Caco-2 (cell line): ENCODE results near the gene TOMM40. TPM values are rescaled to one million over a fixed set of nuclear protein-coding genes. Genes with fewer than 3 reads are reported as not detected.

ENCODE experiments used
- BruUV-seq: library from RNA; stranded (reverse); fragments of 400-500 nt; replicated peaks from 2 replicates; lab custom pipeline; 2021; lab: Mats Ljungman, UMichigan
- CTCF ChIA-PET: fragments of 300-600 bp; sonication (Branson Sonifier 250); formaldehyde crosslinking; loops from one replicate; lab custom pipeline; 2022; ENCODE audit warnings: antibody characterized with exemption; lab: Charles Lee
- POLR2A ChIA-PET: fragments of 300-600 bp; sonication (Branson Sonifier 250); formaldehyde crosslinking; loops from one replicate; lab custom pipeline; 2022; ENCODE audit warnings: antibody characterized with exemption; lab: Charles Lee
- DNase-seq, 2 experiments: peaks; one replicate each; pipeline versions ENCODE4 v3.0.0 to v3.0.0-alpha.2; 2020 to 2022
- H3K27me3 ChIP-seq: replicated peaks from 2 replicates; pipeline ENCODE4 v1.6.0; 2011; ENCODE audit warnings: low read length; ENCODE audit not compliant: control insufficient read depth, insufficient read depth
- H3K36me3 ChIP-seq: 2 replicates; pipeline ENCODE4 v1.5.1; 2011; ENCODE audit warnings: low read length; ENCODE audit not compliant: control insufficient read depth, insufficient read depth
- H3K4me1 ChIP-seq: fragments of 250-450 bp; sonication (Bioruptor Pico); 2 replicates; pipeline ENCODE4 v1.5.1; 2020; ENCODE audit warnings: mild to moderate bottlenecking
- H3K4me3 ChIP-seq: 2 replicates; pipeline ENCODE4 v1.5.1; 2011; ENCODE audit warnings: low read depth, mild to moderate bottlenecking, control low read depth, low read length
- H3K9me3 ChIP-seq: fragments of 250-450 bp; sonication (Bioruptor Pico); 2 replicates; pipeline ENCODE4 v1.5.1; 2020; ENCODE audit warnings: mild to moderate bottlenecking, moderate library complexity
- H3K27ac Mint-ChIP-seq: one replicate; pipeline ENCODE4 v1.8.0; 2022; ENCODE audit warnings: mixed read lengths; ENCODE audit not compliant: unreplicated experiment
- H3K27me3 Mint-ChIP-seq: one replicate; pipeline ENCODE4 v1.8.0; 2022; ENCODE audit warnings: mixed read lengths; ENCODE audit not compliant: insufficient read depth, unreplicated experiment
- H3K36me3 Mint-ChIP-seq: one replicate; pipeline ENCODE4 v1.8.0; 2022; ENCODE audit warnings: mild to moderate bottlenecking, mixed read lengths; ENCODE audit not compliant: insufficient read depth, unreplicated experiment
- H3K4me1 Mint-ChIP-seq: one replicate; pipeline ENCODE4 v1.8.0; 2022; ENCODE audit warnings: low read depth, mixed read lengths; ENCODE audit not compliant: unreplicated experiment
- H3K4me3 Mint-ChIP-seq: one replicate; pipeline ENCODE4 v1.8.0; 2022; ENCODE audit warnings: mild to moderate bottlenecking, moderate library complexity, mixed read lengths; ENCODE audit not compliant: unreplicated experiment
- H3K9me3 Mint-ChIP-seq: one replicate; pipeline ENCODE4 v1.8.0; 2022; ENCODE audit warnings: mixed read lengths; ENCODE audit not compliant: unreplicated experiment
- CTCF ChIP-seq, 2 experiments: fragments of 200-600 bp in 1 of 2; IDR thresholded peaks; 1 replicate in 1 of 2; 2 replicates in 1 of 2; pipeline versions ENCODE4 v1.5.1 to v1.8.0; 2011 to 2022; ENCODE audit warnings: antibody characterized with exemption in 1 of 2, control low read depth in 1 of 2, inconsistent platforms in 1 of 2, low read depth in 1 of 2, low read length in 1 of 2, mild to moderate bottlenecking in 1 of 2, moderate library complexity in 1 of 2; ENCODE audit not compliant: insufficient read depth in 1 of 2, severe bottlenecking in 1 of 2, unreplicated experiment in 1 of 2
- intact Hi-C: fragments of 100-400 bp; cut with micrococcal nuclease; formaldehyde crosslinking; loops from one replicate; pipeline ENCODE4 v1.10.0; 2022; ENCODE audit not compliant: unreplicated experiment
- total RNA-seq: library from RNA; stranded (reverse); gene quantifications from 2 replicates; pipeline ENCODE4 v1.2.3, GENCODE V29; 2022

Gene TOMM40
- total RNA-seq, 1 experiment from 2014 or later: 205 TPM

- H3K36me3 ChIP-seq: peaks cover 11% of the 10 kb centered on the region
- Mint-ChIP-seq H3K36me3 (peaks cover 93% of the 10 kb centered on the region), H3K4me1 (peaks cover 12% of the 10 kb centered on the region), H3K4me3 (peak overlapping the region; percentile 79), H3K27me3 (no peaks in the 10 kb centered on the region), H3K27ac (peak overlapping the region; percentile 91), H3K9me3 (no peaks in the 10 kb centered on the region)
- H3K4me1 ChIP-seq: peaks cover 9% of the 10 kb centered on the region
- intact Hi-C loops: loop anchor here (1.0 kb wide), 2 partner anchors 15 to 44 kb away; partner anchors contain the start of genes APOE and NECTIN2
- no peak for TF ChIP-seq CTCF (IDR thresholded peaks at IDR 0.05; ENCODE audit: insufficient read depth in 1 of 2, low read depth in 1 of 2, low read length in 1 of 2, severe bottlenecking in 1 of 2, unreplicated experiment in 1 of 2)
- H3K9me3 ChIP-seq: no peaks in the 10 kb centered on the region
- no peak for DNase-seq
- POLR2A ChIA-PET: interaction anchor here (0.6 to 1.4 kb wide), 9 partner anchors 15 to 202 kb away, joined by 3 to 24 read pairs (median 3); partner anchors contain the start of genes APOE and NECTIN2
- no peaks in the 10 kb centered on the region for H3K27me3 ChIP-seq
- H3K4me3 ChIP-seq: peak overlapping the region; percentile 39
- CTCF ChIA-PET: interaction anchor here (0.7 to 1.4 kb wide), 6 partner anchors 16 to 214 kb away, joined by 3 to 18 read pairs (median 4); partner anchors contain the start of genes APOE and NECTIN2
- BruUV-seq: TSS peak; percentile 97
Observed at GRCh38 chr19:44889830-44890365, 1.2 kb upstream of the TOMM40 start.

DNA sequence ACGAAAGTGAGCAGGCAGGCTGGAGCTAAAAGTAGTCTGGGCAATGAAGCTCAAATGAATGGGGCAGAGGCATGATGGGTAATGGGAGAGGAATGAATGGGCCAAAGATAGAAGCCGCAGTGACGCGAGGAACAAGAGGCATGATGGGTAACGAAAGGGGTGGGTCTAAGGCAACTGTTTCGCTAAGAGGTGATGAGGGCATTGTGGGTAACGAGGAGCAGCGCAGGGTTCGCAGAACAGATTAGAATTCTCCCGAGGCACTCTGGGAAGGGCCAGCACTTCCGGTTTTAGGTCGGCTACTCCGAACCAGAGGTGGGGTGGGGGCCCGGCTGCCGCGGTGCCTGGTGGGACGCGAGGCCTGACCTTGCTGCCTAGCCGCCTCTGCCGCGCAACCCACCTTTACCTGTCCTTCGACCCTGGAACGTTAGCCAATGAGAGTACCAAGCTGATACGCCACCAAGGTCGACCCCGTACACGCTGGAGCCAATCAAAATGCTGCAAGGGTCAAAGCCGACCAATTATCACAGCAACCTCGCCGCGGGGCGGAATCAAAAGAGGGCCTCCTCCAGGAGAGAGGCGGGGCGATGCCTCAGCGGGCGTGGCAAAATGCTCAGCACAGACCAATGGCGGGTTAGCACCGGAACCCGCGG is 563 bp upstream of the TOMM40 start:
- peak; percentile 100 for DNase-seq
- Histone ChIP-seq H3K27me3 (no peaks in the 10 kb centered on the region), H3K9me3 (no peaks in the 10 kb centered on the region), H3K4me3 (peak overlapping the region; percentile 39), H3K4me1 (peaks cover 9% of the 10 kb centered on the region), H3K36me3 (peaks cover 11% of the 10 kb centered on the region)
- intact Hi-C loops: loop anchor here (1.0 kb wide), 2 partner anchors 15 to 44 kb away; partner anchors contain the start of genes APOE and NECTIN2
- BruUV-seq: no TSS peak
- Mint-ChIP-seq H3K4me1 (peaks cover 12% of the 10 kb centered on the region), H3K27me3 (no peaks in the 10 kb centered on the region), H3K9me3 (no peaks in the 10 kb centered on the region), H3K27ac (peak overlapping the region; percentile 91), H3K36me3 (peaks cover 97% of the 10 kb centered on the region), H3K4me3 (peak overlapping the region; percentile 79)
- POLR2A ChIA-PET: interaction anchor here (0.6 to 1.4 kb wide), 10 partner anchors 15 to 350 kb away, joined by 3 to 24 read pairs (median 3); partner anchors contain the start of genes APOE and NECTIN2
- no peak for TF ChIP-seq CTCF (IDR thresholded peaks at IDR 0.05; ENCODE audit: insufficient read depth in 1 of 2, low read depth in 1 of 2, low read length in 1 of 2, severe bottlenecking in 1 of 2, unreplicated experiment in 1 of 2)
- CTCF ChIA-PET: interaction anchor here (0.7 to 1.4 kb wide), 8 partner anchors 15 to 213 kb away, joined by 3 to 18 read pairs (median 4); partner anchors contain the start of genes APOE and NECTIN2

DNA sequence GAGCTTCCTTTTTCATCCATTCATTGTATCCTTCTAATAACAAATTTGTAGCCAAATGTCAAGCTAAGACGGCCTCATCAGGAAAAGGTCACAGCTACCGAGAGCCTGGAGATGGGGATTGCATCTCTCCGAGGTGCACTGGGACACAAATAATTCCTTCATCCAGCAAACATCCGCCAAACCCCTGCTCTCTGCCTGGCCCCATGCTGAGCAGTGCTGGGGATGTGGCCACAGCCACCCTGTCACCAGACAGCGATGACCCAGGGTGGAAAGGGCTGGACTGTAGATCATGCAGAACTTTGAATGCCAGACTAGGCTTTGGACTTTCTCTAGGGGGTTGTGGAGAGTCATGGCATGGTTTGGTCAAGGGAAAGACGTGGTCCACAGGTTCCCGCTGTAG is 1.9 kb downstream of the TOMM40 start:
- peaks cover 12% of the 10 kb centered on the region for H3K4me1 Mint-ChIP-seq
- ChIA-PET CTCF (no interaction called here), POLR2A (interaction anchor here (0.7 kb wide), 1 partner anchor 13 kb away, joined by 4 read pairs; the partner anchor contains the start of gene APOE)
- peaks cover 9% of the 10 kb centered on the region for H3K4me1 ChIP-seq
- no peak overlapping the region for H3K4me3 ChIP-seq
- peaks cover 14% of the 10 kb centered on the region for H3K36me3 ChIP-seq
- peak overlapping the region; percentile 79 for H3K4me3 Mint-ChIP-seq
- peaks cover 97% of the 10 kb centered on the region for H3K36me3 Mint-ChIP-seq
- no peaks in the 10 kb centered on the region for H3K9me3 ChIP-seq
- H3K27ac Mint-ChIP-seq: peak overlapping the region; percentile 91
- intact Hi-C loops: no loop called here
- no TSS peak for BruUV-seq
- no peak for TF ChIP-seq CTCF (IDR thresholded peaks at IDR 0.05; ENCODE audit: insufficient read depth in 1 of 2, low read depth in 1 of 2, low read length in 1 of 2, severe bottlenecking in 1 of 2, unreplicated experiment in 1 of 2)
- no peak for DNase-seq
- no peaks in the 10 kb centered on the region for H3K27me3 ChIP-seq
- no peaks in the 10 kb centered on the region for H3K9me3 Mint-ChIP-seq
- no peaks in the 10 kb centered on the region for H3K27me3 Mint-ChIP-seq
